HG03571 (cell line): ENCODE measurements around the gene SLC28A2.
"Not testable (repeated sequence)": the region's sequence is repeated elsewhere in the genome, so short reads cannot be mapped to it uniquely, and the experiment has no call there.

Experiments
- ATAC-seq: cut with Tn5 transposase; IDR thresholded peaks from one replicate; pipeline ENCODE4 v1.9.1; 2021; ENCODE audit not compliant: unreplicated experiment

The SLC28A2 gene

GRCh38 chr15:45251888-45252287 lies at the start of gene SLC28A2:
Gene SLC28A2, plus strand, starts transcription at chr15:45252234. Its CDS starts 982 bp downstream, at chr15:45253216.
- ATAC-seq, result no peak

GRCh38 chr15:45203182-45203581 lies 48.9 kb upstream of the SLC28A2 start:
- ATAC-seq, result no peak

GRCh38 chr15:45205192-45205591 lies 46.8 kb upstream of the SLC28A2 start:
- ATAC-seq, result no peak

GRCh38 chr15:45212493-45212892 lies 39.5 kb upstream of the SLC28A2 start:
- ATAC-seq, result no peak

GRCh38 chr15:45221053-45221599 lies 30.9 kb upstream of the SLC28A2 start:
- no peak for ATAC-seq

- ATAC-seq, result no peak
Observed at GRCh38 chr15:45221967-45222366, 30.1 kb upstream of the SLC28A2 start.

GRCh38 chr15:45224621-45225217 lies 27.3 kb upstream of the SLC28A2 start:
- ATAC-seq, result no peak

- ATAC-seq, result no peak
Observed at GRCh38 chr15:45225506-45226273, 26.3 kb upstream of the SLC28A2 start.

GRCh38 chr15:45228931-45229330 lies 23.1 kb upstream of the SLC28A2 start:
- ATAC-seq, result no peak

GRCh38 chr15:45230245-45230965 lies 21.6 kb upstream of the SLC28A2 start:
- no peak for ATAC-seq

GRCh38 chr15:45231132-45231531 lies 20.9 kb upstream of the SLC28A2 start:
- ATAC-seq, result no peak

- ATAC-seq, result no peak
Observed at GRCh38 chr15:45231864-45232562, 20.0 kb upstream of the SLC28A2 start.

- ATAC-seq, result no peak
Observed at GRCh38 chr15:45234562-45235235, 17.3 kb upstream of the SLC28A2 start.

GRCh38 chr15:45236806-45237205 lies 15.2 kb upstream of the SLC28A2 start:
- ATAC-seq, result not testable (repeated sequence)

- no peak for ATAC-seq
Observed at GRCh38 chr15:45242289-45242688, 9.7 kb upstream of the SLC28A2 start.

GRCh38 chr15:45249125-45249780 lies 2.8 kb upstream of the SLC28A2 start:
- no peak for ATAC-seq

GRCh38 chr15:45253330-45253729 lies 1.3 kb downstream of the SLC28A2 start:
- no peak for ATAC-seq

- ATAC-seq, result no peak
Observed at GRCh38 chr15:45254405-45254804, 2.4 kb downstream of the SLC28A2 start.

GRCh38 chr15:45254824-45255223 lies 2.8 kb downstream of the SLC28A2 start:
- ATAC-seq, result not testable (repeated sequence)

- no peak for ATAC-seq
Observed at GRCh38 chr15:45259796-45260195, 7.8 kb downstream of the SLC28A2 start.
